ENCODE measurements around the gene PPP1R12B. TPM values are rescaled to one million over a fixed set of nuclear protein-coding genes. Genes with fewer than 3 reads are reported as not detected.

The PPP1R12B gene
- total and polyA plus RNA-seq, 2 donors (not counting 1 experiment from before 2014, with no cell fraction given): 13.4 to 21.7 TPM

DNA sequence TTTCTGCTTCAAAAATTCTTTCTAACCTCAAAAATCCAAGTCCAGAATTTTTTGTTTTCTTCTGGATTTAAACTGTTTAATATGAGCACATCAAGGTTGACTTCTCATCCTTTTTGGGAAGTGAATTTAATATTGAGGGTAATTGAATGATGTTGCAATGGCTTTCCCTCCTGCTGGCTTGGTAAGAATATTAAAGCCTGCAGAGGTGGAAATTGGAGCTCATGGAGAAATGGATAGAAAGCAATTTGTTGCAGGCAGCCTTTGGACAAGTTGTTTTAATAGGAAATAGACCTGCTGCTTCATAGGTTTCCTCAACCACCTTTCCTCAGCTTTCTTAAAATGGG is 237.1 kb downstream of the PPP1R12B start:
- H3K36me3 ChIP-seq (ENCODE audit: control insufficient read depth, insufficient read depth, low read length): no peaks in the 10 kb centered on the region
- no peak overlapping the region for H2AFZ ChIP-seq (ENCODE audit: low read length)
- no peaks in the 10 kb centered on the region for H3K79me2 ChIP-seq (ENCODE audit: control insufficient read depth, insufficient read depth, low read length)
- peak in 1 of 2 donors; percentile 45 for DNase-seq (ENCODE audit: low read depth in 2 of 2)
- H3K27ac ChIP-seq (ENCODE audit: insufficient read depth, low read length): no peak overlapping the region
- no peak overlapping the region for H3K4me3 ChIP-seq (replicated peaks in 1 of 4; ENCODE audit: control extremely low read depth in 1 of 4, insufficient read depth in 1 of 4, low read depth in 3 of 4, low read length in 4 of 4)
- no peaks in the 10 kb centered on the region for H3K27me3 ChIP-seq (ENCODE audit: control insufficient read depth, insufficient read depth, low read length)
- H4K20me1 ChIP-seq (ENCODE audit: control insufficient read depth, extremely low read depth, insufficient read depth, low read length): no peaks in the 10 kb centered on the region
- TF ChIP-seq, protein P1, sequence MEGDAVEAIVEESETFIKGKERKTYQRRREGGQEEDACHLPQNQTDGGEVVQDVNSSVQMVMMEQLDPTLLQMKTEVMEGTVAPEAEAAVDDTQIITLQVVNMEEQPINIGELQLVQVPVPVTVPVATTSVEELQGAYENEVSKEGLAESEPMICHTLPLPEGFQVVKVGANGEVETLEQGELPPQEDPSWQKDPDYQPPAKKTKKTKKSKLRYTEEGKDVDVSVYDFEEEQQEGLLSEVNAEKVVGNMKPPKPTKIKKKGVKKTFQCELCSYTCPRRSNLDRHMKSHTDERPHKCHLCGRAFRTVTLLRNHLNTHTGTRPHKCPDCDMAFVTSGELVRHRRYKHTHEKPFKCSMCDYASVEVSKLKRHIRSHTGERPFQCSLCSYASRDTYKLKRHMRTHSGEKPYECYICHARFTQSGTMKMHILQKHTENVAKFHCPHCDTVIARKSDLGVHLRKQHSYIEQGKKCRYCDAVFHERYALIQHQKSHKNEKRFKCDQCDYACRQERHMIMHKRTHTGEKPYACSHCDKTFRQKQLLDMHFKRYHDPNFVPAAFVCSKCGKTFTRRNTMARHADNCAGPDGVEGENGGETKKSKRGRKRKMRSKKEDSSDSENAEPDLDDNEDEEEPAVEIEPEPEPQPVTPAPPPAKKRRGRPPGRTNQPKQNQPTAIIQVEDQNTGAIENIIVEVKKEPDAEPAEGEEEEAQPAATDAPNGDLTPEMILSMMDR (conservative IDR thresholded peaks at IDR 0.05 in 1 of 2, IDR thresholded peaks at IDR 0.05 in 1 of 2; ENCODE audit: low read depth in 1 of 2, low read length in 2 of 2): no peak
- no peak for TF ChIP-seq EZH2 (IDR thresholded peaks at IDR 0.05; ENCODE audit: low read length, missing control alignments)
- peaks cover 46% of the 10 kb centered on the region for H3K4me1 ChIP-seq (ENCODE audit: control insufficient read depth, extremely low read depth, insufficient read depth, low read length)
- H3K9me3 ChIP-seq (ENCODE audit: control insufficient read depth, insufficient read depth, low read depth, low read length): no peaks in the 10 kb centered on the region
- no peak overlapping the region for H3K9ac ChIP-seq (ENCODE audit: insufficient read depth, low read length)
- H3K4me2 ChIP-seq (ENCODE audit: extremely low read depth, insufficient read depth, low read length): no peak overlapping the region

DNA sequence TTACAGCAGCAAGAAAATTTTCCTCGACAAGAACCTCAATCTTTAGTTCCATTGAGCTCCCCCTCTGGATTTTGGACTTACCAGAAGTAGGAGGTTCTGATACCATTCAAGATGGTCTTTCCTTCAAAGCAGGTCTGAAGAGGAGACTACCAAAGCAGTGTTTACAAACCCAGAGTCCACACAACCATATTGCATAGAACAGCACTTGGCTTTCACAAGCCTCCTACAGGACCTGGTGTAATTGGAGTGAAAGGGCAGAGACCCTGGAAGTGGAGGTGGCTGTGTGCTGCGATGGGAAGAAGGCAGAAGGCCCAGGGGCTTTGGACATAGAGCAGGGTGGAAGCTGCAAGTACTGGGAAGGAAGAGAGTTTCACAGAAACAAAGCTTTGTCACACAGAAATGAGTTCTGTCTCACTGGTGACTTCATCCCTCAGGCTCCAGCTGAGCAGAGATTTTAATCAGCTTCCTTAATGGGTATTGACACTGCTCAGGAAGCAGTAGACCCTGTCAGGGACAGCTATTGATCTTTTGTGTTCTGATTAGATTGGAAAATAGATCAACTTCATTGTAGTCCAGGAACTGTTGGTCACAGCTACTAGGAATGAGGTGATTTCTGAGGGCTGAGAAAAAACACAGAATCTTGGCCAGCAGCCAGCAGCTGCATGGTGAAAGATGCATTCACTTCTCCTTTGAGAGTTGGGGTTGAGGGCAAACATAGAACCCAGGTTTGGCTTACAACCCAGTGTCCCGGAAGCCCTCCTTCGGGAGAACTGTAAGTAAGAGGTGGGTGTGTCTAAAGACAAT is 237.7 kb downstream of the PPP1R12B start:
- Histone ChIP-seq H2AFZ (ENCODE audit: low read length) (no peak overlapping the region), H3K27ac (ENCODE audit: insufficient read depth, low read length) (peak overlapping the region; percentile 43), H3K9me3 (ENCODE audit: control insufficient read depth, insufficient read depth, low read depth, low read length) (no peaks in the 10 kb centered on the region), H3K4me2 (ENCODE audit: extremely low read depth, insufficient read depth, low read length) (peak overlapping the region; percentile 4), H3K4me3 (replicated peaks in 1 of 4; ENCODE audit: control extremely low read depth in 1 of 4, insufficient read depth in 1 of 4, low read depth in 3 of 4, low read length in 4 of 4) (no peak overlapping the region), H3K27me3 (ENCODE audit: control insufficient read depth, insufficient read depth, low read length) (no peaks in the 10 kb centered on the region), H3K79me2 (ENCODE audit: control insufficient read depth, insufficient read depth, low read length) (no peaks in the 10 kb centered on the region), H3K4me1 (ENCODE audit: control insufficient read depth, extremely low read depth, insufficient read depth, low read length) (peaks cover 43% of the 10 kb centered on the region), H3K36me3 (ENCODE audit: control insufficient read depth, insufficient read depth, low read length) (no peaks in the 10 kb centered on the region), H4K20me1 (ENCODE audit: control insufficient read depth, extremely low read depth, insufficient read depth, low read length) (no peaks in the 10 kb centered on the region), H3K9ac (ENCODE audit: insufficient read depth, low read length) (no peak overlapping the region)
- DNase-seq (ENCODE audit: low read depth in 2 of 2): peak; percentile 52 to 61
- TF ChIP-seq EZH2 (IDR thresholded peaks at IDR 0.05; ENCODE audit: low read length, missing control alignments): no peak
- TF ChIP-seq, protein P1 (conservative IDR thresholded peaks at IDR 0.05 in 1 of 2, IDR thresholded peaks at IDR 0.05 in 1 of 2; ENCODE audit: low read depth in 1 of 2, low read length in 2 of 2): no peak

DNA sequence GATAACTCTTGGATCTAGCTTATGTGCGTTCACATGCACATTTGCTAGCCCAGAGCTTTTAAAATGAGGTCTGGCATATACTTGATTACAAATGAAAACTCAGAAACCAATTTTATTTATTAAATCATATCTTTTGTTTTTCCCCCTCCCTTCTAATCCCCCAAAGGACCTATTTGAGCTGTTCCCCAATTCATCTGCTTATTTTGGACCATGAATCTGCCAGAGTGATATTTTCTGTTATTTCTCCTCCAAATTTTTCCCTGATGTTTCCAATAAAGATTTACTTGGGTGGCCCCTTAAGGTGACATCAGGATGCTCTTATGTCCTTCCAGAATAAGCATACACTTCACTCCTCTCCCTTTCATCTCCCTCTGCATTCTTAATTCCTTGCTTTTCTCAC is 238.4 kb downstream of the PPP1R12B start:
- no peaks in the 10 kb centered on the region for H3K27me3 ChIP-seq (ENCODE audit: control insufficient read depth, insufficient read depth, low read length)
- no peak overlapping the region for H3K4me3 ChIP-seq (replicated peaks in 1 of 4; ENCODE audit: control extremely low read depth in 1 of 4, insufficient read depth in 1 of 4, low read depth in 3 of 4, low read length in 4 of 4)
- no peak for DNase-seq (ENCODE audit: low read depth in 2 of 2)
- no peaks in the 10 kb centered on the region for H3K36me3 ChIP-seq (ENCODE audit: control insufficient read depth, insufficient read depth, low read length)
- H3K9ac ChIP-seq (ENCODE audit: insufficient read depth, low read length): no peak overlapping the region
- H4K20me1 ChIP-seq (ENCODE audit: control insufficient read depth, extremely low read depth, insufficient read depth, low read length): no peaks in the 10 kb centered on the region
- H2AFZ ChIP-seq (ENCODE audit: low read length): no peak overlapping the region
- no peak overlapping the region for H3K27ac ChIP-seq (ENCODE audit: insufficient read depth, low read length)
- no peaks in the 10 kb centered on the region for H3K9me3 ChIP-seq (ENCODE audit: control insufficient read depth, insufficient read depth, low read depth, low read length)
- peaks cover 43% of the 10 kb centered on the region for H3K4me1 ChIP-seq (ENCODE audit: control insufficient read depth, extremely low read depth, insufficient read depth, low read length)
- H3K79me2 ChIP-seq (ENCODE audit: control insufficient read depth, insufficient read depth, low read length): no peaks in the 10 kb centered on the region
- TF ChIP-seq, protein P1 (conservative IDR thresholded peaks at IDR 0.05 in 1 of 2, IDR thresholded peaks at IDR 0.05 in 1 of 2; ENCODE audit: low read depth in 1 of 2, low read length in 2 of 2): no peak
- TF ChIP-seq EZH2 (IDR thresholded peaks at IDR 0.05; ENCODE audit: low read length, missing control alignments): no peak
- no peak overlapping the region for H3K4me2 ChIP-seq (ENCODE audit: extremely low read depth, insufficient read depth, low read length)
